Fibroblast of skin of back (primary cell): ENCODE data around the gene KRT3.

Experiments used
- DNase-seq: peaks from one replicate; pipeline ENCODE4 v3.0.0-alpha.2; 2013

The KRT3 gene

GRCh38 chr12:52827499-52828090 is 31.7 kb upstream of the KRT3 start:
- no peak for DNase-seq

- peak; percentile 33 for DNase-seq
These were observed 30.9 kb upstream of the KRT3 start for GRCh38 chr12:52826611-52827498.

DNA sequence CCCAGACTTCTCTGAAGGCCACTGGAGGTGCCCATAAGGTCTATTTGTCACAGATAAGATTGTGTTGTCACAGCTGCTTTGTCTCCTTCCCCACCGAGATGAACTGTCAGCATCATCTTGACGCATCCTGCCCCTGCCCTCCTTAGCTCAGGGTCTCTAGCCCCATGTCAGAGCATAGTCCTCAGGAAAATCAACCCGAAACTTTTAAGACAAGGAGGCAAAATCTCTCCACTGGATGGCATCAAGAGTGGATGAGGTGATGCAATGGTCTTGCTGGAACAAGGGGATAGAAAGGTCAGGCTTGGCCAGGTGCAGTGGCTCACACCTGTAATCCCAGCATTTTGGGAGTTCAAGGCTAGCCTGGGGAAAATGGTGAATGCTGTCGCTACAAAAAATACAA is 30.0 kb upstream of the KRT3 start:
- no peak for DNase-seq

GRCh38 chr12:52824741-52825410 is 29.0 kb upstream of the KRT3 start:
- no peak for DNase-seq

- no peak for DNase-seq
These were observed 28.0 kb upstream of the KRT3 start for GRCh38 chr12:52823761-52824450.

GRCh38 chr12:52822771-52823510 is 27.0 kb upstream of the KRT3 start:
- no peak for DNase-seq

- peak; percentile 21 for DNase-seq
These were observed 26.1 kb upstream of the KRT3 start for GRCh38 chr12:52821826-52822660.

GRCh38 chr12:52821071-52821730 is 25.3 kb upstream of the KRT3 start:
- no peak for DNase-seq

GRCh38 chr12:52820521-52820920 is 24.6 kb upstream of the KRT3 start:
- no peak for DNase-seq

GRCh38 chr12:52819731-52820510 is 24.0 kb upstream of the KRT3 start:
- DNase-seq, result no peak

DNA sequence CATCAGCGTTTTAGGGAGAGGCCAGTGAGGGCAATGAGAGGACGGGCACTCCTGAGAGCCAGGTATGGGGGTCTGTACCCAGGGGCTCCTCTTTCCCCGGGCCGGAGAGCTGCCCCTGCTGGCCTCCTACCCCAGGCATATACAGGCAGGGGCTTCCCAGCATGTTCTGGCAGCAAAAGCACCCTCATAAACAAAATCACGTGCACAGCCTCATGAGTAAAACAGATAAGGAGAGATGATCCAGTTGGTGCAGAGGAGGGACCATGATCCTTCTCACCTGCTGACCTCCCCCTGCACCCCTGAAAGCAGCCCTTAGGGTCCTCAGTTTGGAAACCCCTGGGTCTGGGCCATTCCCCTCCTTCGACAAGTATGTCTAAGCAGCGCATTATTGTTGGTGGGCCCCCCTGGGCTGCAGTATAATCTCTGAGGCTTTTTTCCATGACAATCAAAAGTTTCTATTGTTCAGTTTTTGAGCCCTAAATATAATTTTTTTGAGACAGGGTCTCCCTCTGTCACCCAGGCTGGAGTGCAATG is 23.0 kb upstream of the KRT3 start:
- no peak for DNase-seq

DNA sequence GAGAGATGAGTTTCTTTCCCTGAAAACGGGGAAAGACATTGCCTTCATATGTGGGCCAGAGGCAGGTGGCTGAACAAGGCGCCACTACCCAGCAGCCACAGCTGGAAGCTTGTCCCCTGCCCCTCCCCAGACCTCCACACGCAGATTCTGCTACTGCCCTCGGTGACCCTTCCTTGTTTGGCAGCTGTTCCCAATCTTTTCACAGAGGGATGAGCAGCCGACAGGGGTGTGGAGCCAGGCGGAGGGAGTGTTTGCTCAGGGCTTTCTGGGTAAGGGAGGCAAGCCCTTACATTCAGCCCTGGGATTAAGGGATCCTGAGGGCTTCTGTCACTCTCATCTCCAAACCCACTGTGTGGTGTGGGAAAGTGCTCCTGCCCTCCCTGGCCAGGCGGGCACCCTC is 22.5 kb upstream of the KRT3 start:
- DNase-seq, result no peak

- DNase-seq, result no peak
These were observed 21.9 kb upstream of the KRT3 start for GRCh38 chr12:52817699-52818238.

- DNase-seq, result no peak
These were observed 21.2 kb upstream of the KRT3 start for GRCh38 chr12:52817003-52817698.

- DNase-seq, result no peak
These were observed 20.0 kb upstream of the KRT3 start for GRCh38 chr12:52815676-52816588.

DNA sequence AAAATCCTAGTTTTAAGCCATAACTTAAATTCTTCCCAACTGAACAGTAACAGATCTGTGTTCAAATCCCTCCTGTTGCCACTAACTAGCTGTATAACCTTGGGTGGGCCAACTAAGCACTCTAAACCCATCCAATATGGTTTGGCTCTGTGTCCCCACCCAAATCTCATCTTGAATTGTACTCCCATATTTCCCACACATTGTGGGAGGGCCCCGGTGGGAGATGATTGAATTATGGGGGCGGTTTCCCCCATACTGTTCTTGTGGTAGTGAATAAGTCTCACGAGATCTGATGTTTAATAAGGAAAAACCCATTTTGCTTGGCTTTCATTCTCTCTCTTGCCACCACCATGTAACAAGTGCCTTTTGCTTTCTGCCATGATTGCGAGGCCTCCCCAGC is 19.2 kb upstream of the KRT3 start:
- DNase-seq, result no peak

- DNase-seq, result no peak
These were observed 18.8 kb upstream of the KRT3 start for GRCh38 chr12:52814710-52815155.
